H1 (cell line): Measurements from ENCODE around the gene CD84. TPM values are rescaled to one million over a fixed set of nuclear protein-coding genes. Genes with fewer than 3 reads are reported as not detected.

Source experiments
- CTCF ChIA-PET: fragments of 300-600 bp; sonication (Branson Sonifier 250); formaldehyde crosslinking; loops from one replicate; lab custom pipeline; 2021; ENCODE audit not compliant: partially characterized antibody; lab: Charles Lee
- POLR2A ChIA-PET: fragments of 300-600 bp; sonication (Branson Sonifier 250); formaldehyde crosslinking; loops from one replicate; lab custom pipeline; 2021; ENCODE audit warnings: inconsistent platforms; ENCODE audit not compliant: partially characterized antibody; lab: Charles Lee
- DNase-seq, 2 experiments: peaks; one replicate each; pipeline versions ENCODE4 v3.0.0 to v3.0.0-alpha.2; 2010 to 2022; ENCODE audit warnings: low spot score in 2 of 2, low read depth in 1 of 2, mixed read lengths in 1 of 2
- FAIRE-seq: peaks from 2 replicates; lab custom pipeline; 2011; peaks lifted over from hg19 to GRCh38; lab: Jason Lieb, UNC
- H2AFZ ChIP-seq: 2 replicates; pipeline ENCODE4 v1.8.1; 2012; ENCODE audit warnings: low read length, inconsistent platforms
- H2AK5ac ChIP-seq: 2 replicates; pipeline ENCODE4 v1.6.1; 2013; ENCODE audit warnings: low read depth, low read length
- H2BK120ac ChIP-seq: replicated peaks from 2 replicates; pipeline ENCODE3; 2013; ENCODE audit warnings: low read depth, low read length, inconsistent platforms
- H2BK12ac ChIP-seq: 2 replicates; pipeline ENCODE4 v1.6.1; 2013; ENCODE audit warnings: low read depth, low read length
- H2BK15ac ChIP-seq: 2 replicates; pipeline ENCODE4 v1.6.1; 2013; ENCODE audit warnings: low read length
- H2BK20ac ChIP-seq: 2 replicates; pipeline ENCODE4 v1.6.1; 2013; ENCODE audit warnings: low read length
- H2BK5ac ChIP-seq: 2 replicates; pipeline ENCODE4 v1.6.1; 2013; ENCODE audit warnings: low read depth, low read length
- H3K14ac ChIP-seq: 2 replicates; pipeline ENCODE4 v1.6.1; 2013; ENCODE audit warnings: inconsistent platforms; ENCODE audit not compliant: insufficient read length
- H3K18ac ChIP-seq: 2 replicates; pipeline ENCODE4 v1.6.1; 2013; ENCODE audit warnings: low read length; ENCODE audit errors: extremely low read depth
- H3K23ac ChIP-seq: 2 replicates; pipeline ENCODE4 v1.6.1; 2013; ENCODE audit warnings: inconsistent platforms; ENCODE audit not compliant: insufficient read length
- H3K23me2 ChIP-seq: 2 replicates; pipeline ENCODE4 v1.6.1; 2013; ENCODE audit warnings: low read depth, low read length
- H3K27ac ChIP-seq: 2 replicates; pipeline ENCODE4 v1.6.1; 2011; ENCODE audit warnings: low read depth, low read length, inconsistent platforms
- H3K27me3 ChIP-seq, 4 experiments: replicated peaks in 1 of 4; 1 replicate in 1 of 4; 2 replicates in 3 of 4; pipeline versions ENCODE4 v1.6.1 to v1.8.1; 2011 to 2013; ENCODE audit warnings: low read length in 3 of 4, mild to moderate bottlenecking in 3 of 4, inconsistent platforms in 2 of 4, mixed read lengths in 2 of 4, moderate library complexity in 1 of 4; ENCODE audit not compliant: control insufficient read depth in 3 of 4, insufficient read depth in 3 of 4; ENCODE audit errors: extremely low read depth in 1 of 4
- H3K36me3 ChIP-seq, 4 experiments: 2 replicates each; pipeline versions ENCODE4 v1.6.1 to v1.8.1; 2011 to 2013; ENCODE audit warnings: mild to moderate bottlenecking in 4 of 4, low read length in 3 of 4, moderate library complexity in 2 of 4, control low read depth in 1 of 4, inconsistent platforms in 1 of 4; ENCODE audit not compliant: insufficient read depth in 4 of 4, control insufficient read depth in 2 of 4
- H3K4ac ChIP-seq: replicated peaks from 2 replicates; pipeline ENCODE3; 2013; ENCODE audit warnings: low read length, low read depth, mixed read lengths, inconsistent platforms; ENCODE audit not compliant: insufficient read length
- H3K4me1 ChIP-seq, 4 experiments: replicated peaks in 1 of 4; 1 replicate in 1 of 4; 2 replicates in 3 of 4; pipeline versions ENCODE4 v1.6.1 to v1.8.1; 2011 to 2013; ENCODE audit warnings: low read length in 3 of 4, inconsistent platforms in 2 of 4, mixed read lengths in 1 of 4; ENCODE audit not compliant: insufficient read depth in 4 of 4, control insufficient read depth in 3 of 4
- H3K4me2 ChIP-seq, 2 experiments: 2 replicates each; pipeline versions ENCODE4 v1.6.1 to v1.8.1; 2011 to 2013; ENCODE audit warnings: low read depth in 2 of 2, low read length in 2 of 2, control low read depth in 1 of 2, inconsistent platforms in 1 of 2, mild to moderate bottlenecking in 1 of 2; ENCODE audit not compliant: insufficient read depth in 1 of 2
- H3K4me3 ChIP-seq, 4 experiments: fragments of 200-600, 300-600 bp in 1 of 4; sonication (generic), shearing (Covaris generic), sonication (Bioruptor Twin) in 1 of 4; 2 replicates each; pipeline versions ENCODE4 v1.5.1 to v1.8.1; 2011 to 2016; ENCODE audit warnings: low read length in 4 of 4, low read depth in 3 of 4, control low read depth in 2 of 4, inconsistent platforms in 2 of 4, mild to moderate bottlenecking in 2 of 4, mixed read lengths in 1 of 4, moderate library complexity in 1 of 4; ENCODE audit not compliant: insufficient read depth in 2 of 4; ENCODE audit errors: extremely low read depth in 1 of 4
- H3K56ac ChIP-seq: replicated peaks from 2 replicates; pipeline ENCODE3; 2013; ENCODE audit warnings: low read depth, mild to moderate bottlenecking, mixed read lengths, low read length, inconsistent platforms; ENCODE audit not compliant: insufficient read length
- H3K79me1 ChIP-seq: 2 replicates; pipeline ENCODE4 v1.6.1; 2013; ENCODE audit warnings: low read depth, low read length, control low read depth
- H3K79me2 ChIP-seq, 2 experiments: 2 replicates each; pipeline versions ENCODE4 v1.6.1 to v1.8.1; 2012 to 2013; ENCODE audit warnings: low read length in 2 of 2, mild to moderate bottlenecking in 2 of 2, inconsistent platforms in 1 of 2; ENCODE audit not compliant: insufficient read depth in 2 of 2, control insufficient read depth in 1 of 2
- H3K9ac ChIP-seq, 4 experiments: replicated peaks in 1 of 4; 1 replicate in 1 of 4; 2 replicates in 3 of 4; pipeline versions ENCODE4 v1.6.1 to v1.8.1; 2011 to 2013; ENCODE audit warnings: low read depth in 3 of 4, low read length in 3 of 4, control low read depth in 2 of 4, mild to moderate bottlenecking in 2 of 4, moderate library complexity in 2 of 4, inconsistent platforms in 1 of 4; ENCODE audit errors: extremely low read depth in 1 of 4
- H3K9me3 ChIP-seq, 2 experiments: 2 replicates each; pipeline versions ENCODE4 v1.6.1 to v1.8.1; 2012 to 2013; ENCODE audit warnings: mild to moderate bottlenecking in 2 of 2, moderate library complexity in 2 of 2, control low read depth in 1 of 2, inconsistent platforms in 1 of 2, low read depth in 1 of 2, low read length in 1 of 2, mixed read lengths in 1 of 2; ENCODE audit not compliant: insufficient read depth in 2 of 2
- H4K20me1 ChIP-seq, 2 experiments: replicated peaks in 1 of 2; 2 replicates each; pipeline versions ENCODE3 to v1.8.1; 2011 to 2013; ENCODE audit warnings: inconsistent platforms in 2 of 2, low read length in 2 of 2, mild to moderate bottlenecking in 1 of 2; ENCODE audit not compliant: insufficient read depth in 2 of 2, control insufficient read depth in 1 of 2
- H4K5ac ChIP-seq: 2 replicates; pipeline ENCODE4 v1.6.1; 2013; ENCODE audit warnings: low read length, low read depth, mixed read lengths, inconsistent platforms; ENCODE audit not compliant: insufficient read length
- H4K8ac ChIP-seq: 2 replicates; pipeline ENCODE4 v1.8.0; 2013; ENCODE audit warnings: mild to moderate bottlenecking, moderate library complexity, low read length, inconsistent platforms; ENCODE audit not compliant: insufficient read depth; ENCODE audit errors: extremely low read depth
- H4K91ac ChIP-seq: replicated peaks from 2 replicates; pipeline ENCODE3; 2013; ENCODE audit warnings: low read length, mixed read lengths, inconsistent platforms; ENCODE audit not compliant: insufficient read length
- CHD1 ChIP-seq: IDR thresholded peaks from 2 replicates; pipeline ENCODE4 v1.6.1; 2012; ENCODE audit warnings: low read depth, low read length, improper control_type of control experiment
- E2F6 ChIP-seq: IDR thresholded peaks from 2 replicates; pipeline ENCODE4 v1.6.1; 2012; ENCODE audit warnings: inconsistent platforms
- HDAC2 ChIP-seq, 2 experiments: fragments of 300-600 bp in 1 of 2; sonication (generic) in 1 of 2; IDR thresholded peaks; 2 replicates each; pipeline ENCODE4 v1.6.1; 2011 to 2012; ENCODE audit warnings: low read depth in 2 of 2, low read length in 2 of 2, mild to moderate bottlenecking in 2 of 2, moderate library complexity in 2 of 2, borderline replicate concordance in 1 of 2, inconsistent platforms in 1 of 2
- RXRA ChIP-seq: IDR thresholded peaks from 2 replicates; pipeline ENCODE4 v1.6.1; 2011; ENCODE audit warnings: low read depth, mild to moderate bottlenecking, low read length, moderate library complexity; ENCODE audit not compliant: insufficient read depth
- SP1 ChIP-seq: IDR thresholded peaks from 2 replicates; pipeline ENCODE4 v1.6.1; 2011; ENCODE audit warnings: low read depth, low read length
- WGBS, 2 experiments: shearing (Covaris generic) in 1 of 2; methylation state at CpG; one replicate each; pipeline versions ENCODE4 v1.1.6 to v1.1.7; 2013 to 2015; ENCODE audit warnings: low lambda C conversion rate in 2 of 2, mixed read lengths in 2 of 2, inconsistent platforms in 1 of 2, low coverage in 1 of 2, missing lambda C conversion rate in 1 of 2; ENCODE audit not compliant: insufficient replicate concordance in 2 of 2, insufficient coverage in 1 of 2, insufficient read length in 1 of 2; ENCODE audit errors: extremely low coverage in 1 of 2, missing lambda C conversion rate in 1 of 2; 5-methylcytosine and 5-hydroxymethylcytosine counted together
- polyA plus RNA-seq, 7 experiments: library from polyadenylated mRNA; depleted of rRNA in 3 of 7; stranded (reverse) in 5 of 7; unstranded in 2 of 7; fragments of >200 nt in 5 of 7; fragments of 200-250 nt in 2 of 7; gene quantifications; 1 replicate in 5 of 7; 2 replicates in 1 of 7; 4 replicates in 1 of 7; pipeline versions ENCODE4 v1.2.1 to v1.2.3, GENCODE V29; 2011 to 2013; ENCODE audit warnings: missing spikeins in 2 of 7, mixed read lengths in 2 of 7
- total RNA-seq: library from RNA; stranded (reverse); fragmentation: NEBNext Ultra II Directional; extraction: Animal tissue kit (Norgen Biotek cat#: 25700); gene quantifications from 2 replicates; pipeline ENCODE4 v1.2.1, GENCODE V29; 2021

CD84 gene
- total and polyA plus RNA-seq, 2 of the 8 experiments (the other 6 are each of a cell fraction or from before 2014, with no cell fraction given) = not detected

- no peak overlapping the region for H2BK120ac ChIP-seq
- no peak for FAIRE-seq
These were observed 74.6 kb downstream of the CD84 start for GRCh38 chr1:160504651-160505050.

More at GRCh38 chr1:160504651-160505050, 74.6 kb downstream of the CD84 start:
- ChIA-PET POLR2A (no interaction called here), CTCF (no interaction called here)
- Histone ChIP-seq H3K9ac (no peak overlapping the region), H3K27me3 (peaks cover 0 to 1% (median 0%) of the 10 kb centered on the region in 4 experiments; a peak in 1 of 7 replicates), H2BK5ac (no peak overlapping the region), H4K91ac (no peak overlapping the region), H2BK20ac (no peak overlapping the region), H3K9me3 (0 out of 4 replicates have a peak, but pooled peaks cover 0 to 2% of the 10 kb centered on the region in 2 experiments), H4K8ac (no peak overlapping the region), H3K23me2 (no peaks in the 10 kb centered on the region), H2AFZ (no peak overlapping the region), H3K23ac (no peak overlapping the region), H3K4me3 (no peak overlapping the region), H4K20me1 (no peaks in the 10 kb centered on the region), H2AK5ac (no peak overlapping the region), H3K4ac (no peak overlapping the region), H3K18ac (no peak overlapping the region), H3K4me1 (no peaks in the 10 kb centered on the region), H4K5ac (no peak overlapping the region), H3K14ac (no peak overlapping the region), H2BK15ac (no peak overlapping the region), H3K4me2 (no peak overlapping the region), H3K36me3 (no peaks in the 10 kb centered on the region), H2BK12ac (no peak overlapping the region), H3K79me2 (no peaks in the 10 kb centered on the region), H3K27ac (no peak overlapping the region), H3K79me1 (no peaks in the 10 kb centered on the region), H3K56ac (no peak overlapping the region)
- TF ChIP-seq CHD1 = no peak
- no peak for TF ChIP-seq HDAC2 (IDR thresholded peaks at IDR 0.05; ENCODE audit: borderline replicate concordance in 1 of 2, low read depth in 2 of 2, low read length in 2 of 2)
- no peak for TF ChIP-seq E2F6
- TF ChIP-seq SP1 = no peak
- TF ChIP-seq RXRA = no peak
- 86% methylated on average over 2 of the region's 2 CpGs; no CpG with 5 or more reads in 1 of the 2 experiments for WGBS, 2 experiments
- no peak for DNase-seq
